Measurements from ENCODE around the gene NUBPL.
A peak's percentile ranks its signal among the peaks of the same experiment; 100 is the strongest.

NUBPL gene

DNA sequence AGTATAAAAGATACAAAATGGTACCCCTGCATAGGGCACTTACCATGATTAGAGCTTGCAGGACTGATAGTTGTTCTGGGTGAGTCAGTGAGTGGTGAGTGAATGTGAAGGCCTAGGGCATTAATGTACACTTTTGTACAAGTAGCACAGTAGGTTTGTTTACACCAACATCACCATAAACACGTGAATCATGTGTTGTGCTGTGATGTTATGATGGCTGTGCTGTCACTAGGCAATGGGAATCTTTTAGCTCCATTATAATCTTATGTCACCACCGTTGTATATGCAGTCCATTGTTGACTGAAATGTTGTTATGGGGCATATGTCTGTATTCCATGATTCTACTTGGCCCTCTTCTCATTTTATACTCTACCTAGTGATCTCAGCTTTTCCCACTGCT lies 11.8 kb downstream of the NUBPL start:
- Histone ChIP-seq H4K12ac (ENCODE audit: low read depth, low read length) (no peak overlapping the region), H3K27ac (ENCODE audit: low read depth, low read length) (no peak overlapping the region), H3K79me1 (ENCODE audit: low read length) (no peaks in the 10 kb centered on the region), H3K79me2 (ENCODE audit: control insufficient read depth, insufficient read depth, low read length, poor library complexity) (no peaks in the 10 kb centered on the region), H3K9ac (ENCODE audit: low read length) (no peak overlapping the region), H2AK5ac (ENCODE audit: low read length) (no peak overlapping the region), H3K23ac (ENCODE audit: low read length) (no peak overlapping the region), H4K8ac (ENCODE audit: low read depth, low read length) (no peak overlapping the region), H3K4ac (ENCODE audit: low read depth, low read length) (no peak overlapping the region), H2BK5ac (ENCODE audit: low read depth, low read length, poor library complexity) (no peak overlapping the region), H3K4me2 (ENCODE audit: low read length) (no peak overlapping the region), H3K4me3 (ENCODE audit: low read depth, low read length) (no peak overlapping the region), H3K4me1 (ENCODE audit: control insufficient read depth in 1 of 2, insufficient read depth in 2 of 2, low read length in 2 of 2) (no peaks in the 10 kb centered on the region), H3K27me3 (ENCODE audit: insufficient read depth, low read length) (no peaks in the 10 kb centered on the region), H3K18ac (ENCODE audit: low read length) (no peak overlapping the region), H2BK120ac (ENCODE audit: insufficient read depth, low read length, poor library complexity) (no peak overlapping the region), H2AFZ (ENCODE audit: insufficient read depth, low read length, poor library complexity) (no peak overlapping the region), H3K9me3 (ENCODE audit: insufficient read depth, low read depth, low read length) (no peaks in the 10 kb centered on the region), H4K91ac (ENCODE audit: low read depth, low read length) (no peak overlapping the region), H2BK12ac (ENCODE audit: low read length) (no peak overlapping the region), H3K14ac (ENCODE audit: low read length) (no peak overlapping the region), H3K36me3 (ENCODE audit: control insufficient read depth in 1 of 2, insufficient read depth in 2 of 2, low read length in 2 of 2) (no peaks in the 10 kb centered on the region)
- DNase-seq = peak in 1 of 2 donors; percentile 33
- WGBS (ENCODE audit: extremely low coverage, insufficient coverage, insufficient read length) = no CpG with 5 or more reads among the region's 2 CpGs

DNA sequence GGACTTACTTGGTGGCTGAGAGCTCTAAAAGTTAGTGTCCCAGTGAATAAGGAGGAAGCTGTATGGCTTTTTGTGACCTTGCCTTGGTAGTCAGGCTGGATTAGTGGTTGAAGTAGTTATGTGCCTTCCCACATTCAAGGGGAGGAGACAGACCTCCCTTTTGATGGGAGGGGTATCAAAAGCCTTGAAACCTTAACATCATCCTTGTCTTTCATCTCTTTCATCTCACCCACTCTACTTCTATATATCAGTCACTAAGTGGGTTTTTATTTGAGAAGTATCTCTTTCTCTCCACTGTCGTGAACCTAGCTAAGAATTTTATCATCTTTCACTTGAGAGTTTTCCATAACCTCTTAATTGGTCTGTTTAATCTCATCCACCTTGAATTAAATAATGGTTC lies 15.7 kb downstream of the NUBPL start:
- no peak for DNase-seq
- no CpG with 5 or more reads among the region's 1 CpG for WGBS (ENCODE audit: extremely low coverage, insufficient coverage, insufficient read length)
- no peak overlapping the region for H3K18ac ChIP-seq (ENCODE audit: low read length)
- no peaks in the 10 kb centered on the region for H3K79me2 ChIP-seq (ENCODE audit: control insufficient read depth, insufficient read depth, low read length, poor library complexity)
- H3K23ac ChIP-seq (ENCODE audit: low read length) = peak overlapping the region; percentile 21
- H3K4ac ChIP-seq (ENCODE audit: low read depth, low read length) = no peak overlapping the region
- no peaks in the 10 kb centered on the region for H3K27me3 ChIP-seq (ENCODE audit: insufficient read depth, low read length)
- H3K9ac ChIP-seq (ENCODE audit: low read length) = no peak overlapping the region
- no peak overlapping the region for H3K14ac ChIP-seq (ENCODE audit: low read length)
- H2AFZ ChIP-seq (ENCODE audit: insufficient read depth, low read length, poor library complexity) = no peak overlapping the region
- H4K8ac ChIP-seq (ENCODE audit: low read depth, low read length) = no peak overlapping the region
- H3K4me2 ChIP-seq (ENCODE audit: low read length) = no peak overlapping the region
- H3K9me3 ChIP-seq (ENCODE audit: insufficient read depth, low read depth, low read length) = no peaks in the 10 kb centered on the region
- no peaks in the 10 kb centered on the region for H3K4me1 ChIP-seq (ENCODE audit: control insufficient read depth in 1 of 2, insufficient read depth in 2 of 2, low read length in 2 of 2)
- H4K91ac ChIP-seq (ENCODE audit: low read depth, low read length) = no peak overlapping the region
- H4K12ac ChIP-seq (ENCODE audit: low read depth, low read length) = no peak overlapping the region
- H3K79me1 ChIP-seq (ENCODE audit: low read length) = no peaks in the 10 kb centered on the region
- no peaks in the 10 kb centered on the region for H3K36me3 ChIP-seq (ENCODE audit: control insufficient read depth in 1 of 2, insufficient read depth in 2 of 2, low read length in 2 of 2)
- no peak overlapping the region for H3K27ac ChIP-seq (ENCODE audit: low read depth, low read length)
- no peak overlapping the region for H2BK5ac ChIP-seq (ENCODE audit: low read depth, low read length, poor library complexity)
- no peak overlapping the region for H2BK12ac ChIP-seq (ENCODE audit: low read length)
- H2BK120ac ChIP-seq (ENCODE audit: insufficient read depth, low read length, poor library complexity) = no peak overlapping the region
- H3K4me3 ChIP-seq (ENCODE audit: low read depth, low read length) = no peak overlapping the region
- H2AK5ac ChIP-seq (ENCODE audit: low read length) = no peak overlapping the region

DNA sequence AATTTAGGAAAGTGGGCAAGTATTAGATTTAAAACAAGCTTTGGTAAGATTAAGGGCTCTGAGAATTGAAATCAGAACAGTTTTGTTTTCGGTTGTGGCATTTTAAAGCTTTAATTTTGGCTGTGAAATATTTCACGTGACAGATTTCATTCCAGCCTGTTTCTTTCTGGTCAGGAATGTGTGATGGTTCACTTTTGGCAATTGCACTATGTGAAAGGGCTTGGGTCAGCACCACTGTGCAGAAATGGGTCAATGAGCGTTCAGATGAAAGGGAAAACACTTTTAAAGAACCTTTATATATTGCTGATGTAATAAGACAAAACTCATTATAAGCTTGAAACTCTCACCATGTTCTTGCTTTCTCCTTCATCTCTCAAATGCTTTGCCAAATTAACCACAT lies 17.1 kb downstream of the NUBPL start:
- no peak overlapping the region for H3K9ac ChIP-seq (ENCODE audit: low read length)
- H3K23ac ChIP-seq (ENCODE audit: low read length) = no peak overlapping the region
- no peaks in the 10 kb centered on the region for H3K79me1 ChIP-seq (ENCODE audit: low read length)
- no peak overlapping the region for H2BK12ac ChIP-seq (ENCODE audit: low read length)
- no peak overlapping the region for H3K18ac ChIP-seq (ENCODE audit: low read length)
- H4K12ac ChIP-seq (ENCODE audit: low read depth, low read length) = no peak overlapping the region
- H3K27me3 ChIP-seq (ENCODE audit: insufficient read depth, low read length) = no peaks in the 10 kb centered on the region
- H3K4me1 ChIP-seq (ENCODE audit: control insufficient read depth in 1 of 2, insufficient read depth in 2 of 2, low read length in 2 of 2) = no peaks in the 10 kb centered on the region
- no peak overlapping the region for H3K27ac ChIP-seq (ENCODE audit: low read depth, low read length)
- WGBS (ENCODE audit: extremely low coverage, insufficient coverage, insufficient read length) = no CpG with 5 or more reads among the region's 3 CpGs
- H3K79me2 ChIP-seq (ENCODE audit: control insufficient read depth, insufficient read depth, low read length, poor library complexity) = no peaks in the 10 kb centered on the region
- no peak overlapping the region for H3K14ac ChIP-seq (ENCODE audit: low read length)
- no peak overlapping the region for H2AK5ac ChIP-seq (ENCODE audit: low read length)
- H3K36me3 ChIP-seq (ENCODE audit: control insufficient read depth in 1 of 2, insufficient read depth in 2 of 2, low read length in 2 of 2) = no peaks in the 10 kb centered on the region
- no peak overlapping the region for H3K4ac ChIP-seq (ENCODE audit: low read depth, low read length)
- no peaks in the 10 kb centered on the region for H3K9me3 ChIP-seq (ENCODE audit: insufficient read depth, low read depth, low read length)
- no peak for DNase-seq
- no peak overlapping the region for H3K4me2 ChIP-seq (ENCODE audit: low read length)
- H4K8ac ChIP-seq (ENCODE audit: low read depth, low read length) = no peak overlapping the region
- no peak overlapping the region for H4K91ac ChIP-seq (ENCODE audit: low read depth, low read length)
- no peak overlapping the region for H3K4me3 ChIP-seq (ENCODE audit: low read depth, low read length)
- H2BK5ac ChIP-seq (ENCODE audit: low read depth, low read length, poor library complexity) = no peak overlapping the region
- H2AFZ ChIP-seq (ENCODE audit: insufficient read depth, low read length, poor library complexity) = no peak overlapping the region
- no peak overlapping the region for H2BK120ac ChIP-seq (ENCODE audit: insufficient read depth, low read length, poor library complexity)

DNA sequence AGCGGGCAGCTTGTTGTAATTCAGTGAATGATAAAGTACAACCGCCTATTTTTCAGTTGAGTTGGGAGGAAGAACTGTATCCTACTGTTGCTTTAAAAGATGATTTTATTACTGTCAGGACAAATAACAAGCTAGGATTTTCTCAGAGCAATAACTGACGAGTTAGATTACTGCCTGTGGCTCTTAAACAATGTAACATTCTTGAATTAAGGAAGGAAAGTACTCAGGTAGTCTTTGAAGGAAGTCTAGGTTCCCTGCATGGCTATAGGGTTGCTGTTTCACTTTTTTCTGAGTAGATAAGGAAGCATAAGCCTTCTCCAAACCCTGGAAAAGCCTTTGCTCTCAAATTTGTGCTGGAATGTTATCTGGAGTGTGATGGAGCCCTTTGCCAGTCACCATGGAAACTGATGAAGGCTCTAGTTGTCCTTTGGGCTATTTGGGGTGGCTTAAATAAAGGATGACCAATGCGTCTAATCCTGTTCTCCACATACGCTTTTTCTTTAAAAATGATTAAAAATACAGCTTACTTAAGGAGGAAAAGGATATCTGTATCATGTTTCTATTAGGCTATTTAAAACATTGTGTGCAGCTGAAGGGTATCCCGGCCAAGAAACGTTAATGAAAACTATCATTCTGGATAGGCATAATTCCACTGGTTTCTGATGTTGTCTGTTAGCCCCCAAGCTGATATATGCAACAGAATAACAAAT lies 17.7 kb downstream of the NUBPL start:
- no peak overlapping the region for H3K4me2 ChIP-seq (ENCODE audit: low read length)
- no peak overlapping the region for H3K9ac ChIP-seq (ENCODE audit: low read length)
- H2AK5ac ChIP-seq (ENCODE audit: low read length) = no peak overlapping the region
- H3K36me3 ChIP-seq (ENCODE audit: control insufficient read depth in 1 of 2, insufficient read depth in 2 of 2, low read length in 2 of 2) = no peaks in the 10 kb centered on the region
- H3K4me1 ChIP-seq (ENCODE audit: control insufficient read depth in 1 of 2, insufficient read depth in 2 of 2, low read length in 2 of 2) = no peaks in the 10 kb centered on the region
- H3K9me3 ChIP-seq (ENCODE audit: insufficient read depth, low read depth, low read length) = no peaks in the 10 kb centered on the region
- DNase-seq = no peak
- no peak overlapping the region for H3K4me3 ChIP-seq (ENCODE audit: low read depth, low read length)
- no peak overlapping the region for H3K23ac ChIP-seq (ENCODE audit: low read length)
- no peak overlapping the region for H2BK120ac ChIP-seq (ENCODE audit: insufficient read depth, low read length, poor library complexity)
- H3K79me1 ChIP-seq (ENCODE audit: low read length) = no peaks in the 10 kb centered on the region
- H4K12ac ChIP-seq (ENCODE audit: low read depth, low read length) = no peak overlapping the region
- H3K4ac ChIP-seq (ENCODE audit: low read depth, low read length) = no peak overlapping the region
- H3K79me2 ChIP-seq (ENCODE audit: control insufficient read depth, insufficient read depth, low read length, poor library complexity) = no peaks in the 10 kb centered on the region
- H2AFZ ChIP-seq (ENCODE audit: insufficient read depth, low read length, poor library complexity) = no peak overlapping the region
- H4K91ac ChIP-seq (ENCODE audit: low read depth, low read length) = no peak overlapping the region
- H4K8ac ChIP-seq (ENCODE audit: low read depth, low read length) = no peak overlapping the region
- H2BK12ac ChIP-seq (ENCODE audit: low read length) = no peak overlapping the region
- H3K27ac ChIP-seq (ENCODE audit: low read depth, low read length) = no peak overlapping the region
- no peak overlapping the region for H3K14ac ChIP-seq (ENCODE audit: low read length)
- no peaks in the 10 kb centered on the region for H3K27me3 ChIP-seq (ENCODE audit: insufficient read depth, low read length)
- no peak overlapping the region for H3K18ac ChIP-seq (ENCODE audit: low read length)
- WGBS (ENCODE audit: extremely low coverage, insufficient coverage, insufficient read length) = no CpG with 5 or more reads among the region's 7 CpGs
- H2BK5ac ChIP-seq (ENCODE audit: low read depth, low read length, poor library complexity) = no peak overlapping the region
